UCSD-AML1 (cell line): ENCODE measurements around the gene CNTN4.
"Not testable (repeated sequence)": the region's sequence is repeated elsewhere in the genome, so short reads cannot be mapped to it uniquely, and the experiment has no call there.

Experiments used
- DNase-seq: peaks from one replicate; lab custom pipeline; 2025; ENCODE audit not compliant: unreplicated experiment; lab: John Stamatoyannopoulos, UW

The CNTN4 gene

DNA sequence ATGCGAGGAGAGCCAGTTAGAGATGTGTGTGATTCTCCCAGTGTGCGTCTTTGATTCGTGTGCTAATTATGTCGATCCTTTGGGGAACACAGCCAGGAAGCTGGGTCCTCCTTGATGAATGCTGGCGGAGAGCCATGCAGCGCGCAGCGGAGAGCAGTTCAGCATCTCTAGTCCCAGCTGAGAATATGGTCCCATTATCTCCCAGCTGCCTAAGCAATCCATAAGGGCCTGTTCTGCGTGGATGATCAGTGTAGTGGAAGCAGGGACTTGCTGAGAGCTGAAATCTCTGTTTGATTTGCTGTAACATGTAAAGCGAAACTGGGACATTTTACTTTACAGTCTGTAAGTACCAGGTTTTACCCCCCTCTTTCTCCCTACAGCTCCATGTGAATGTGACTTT lies 412.7 kb downstream of the CNTN4 start:
- no peak for DNase-seq

GRCh38 chr3:2512881-2513280 lies 414.2 kb downstream of the CNTN4 start:
- DNase-seq: no peak

DNA sequence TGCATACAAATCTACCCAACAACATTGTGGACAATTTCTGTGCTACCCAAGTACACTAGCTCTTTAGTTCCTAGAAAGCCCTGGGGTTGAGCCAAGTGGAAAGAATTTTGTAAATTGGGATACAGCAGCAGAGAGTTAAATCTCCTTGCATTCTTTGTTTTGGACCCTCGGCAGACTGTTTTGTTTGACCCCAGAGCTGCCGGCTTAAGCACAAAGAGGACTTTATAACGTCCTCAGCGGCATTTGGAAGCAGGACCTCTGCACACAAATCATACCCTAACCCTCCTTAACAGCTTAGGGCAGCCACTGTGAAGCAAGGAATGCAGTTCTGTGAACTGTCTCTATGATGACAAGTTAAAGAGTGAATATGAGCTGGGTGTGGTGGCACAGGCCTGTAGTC lies 415.3 kb downstream of the CNTN4 start:
- DNase-seq: no peak

GRCh38 chr3:2516762-2517441 lies 418.2 kb downstream of the CNTN4 start:
- no peak for DNase-seq

- DNase-seq: no peak
Observed at GRCh38 chr3:2517500-2518172, 419.0 kb downstream of the CNTN4 start.

DNA sequence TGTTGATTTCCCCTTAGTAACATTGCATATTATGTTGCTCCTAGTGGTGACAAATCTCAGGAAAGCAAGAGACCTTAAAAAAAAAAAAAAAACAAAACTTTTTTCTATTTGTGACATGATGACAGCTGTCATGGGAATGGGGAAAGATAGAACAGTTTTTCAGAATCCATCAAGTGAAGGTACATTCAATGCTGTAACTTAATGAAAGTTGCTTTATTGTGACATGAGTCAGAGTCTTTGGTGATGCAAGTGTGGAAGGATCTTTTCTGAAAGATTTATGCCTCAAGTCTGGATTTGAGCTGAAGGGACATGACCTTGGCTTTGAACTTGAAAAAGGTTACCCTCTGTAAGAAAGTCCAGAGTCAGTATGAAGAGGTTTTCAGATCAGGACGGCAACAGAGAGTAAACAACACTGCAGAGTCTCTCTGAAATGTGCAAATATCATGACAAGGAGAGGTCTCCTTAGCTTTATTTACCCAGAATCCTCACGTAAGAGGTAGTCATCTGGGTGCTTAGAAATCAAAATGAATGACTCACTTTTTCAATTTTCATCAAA lies 424.7 kb downstream of the CNTN4 start:
- no peak for DNase-seq

DNA sequence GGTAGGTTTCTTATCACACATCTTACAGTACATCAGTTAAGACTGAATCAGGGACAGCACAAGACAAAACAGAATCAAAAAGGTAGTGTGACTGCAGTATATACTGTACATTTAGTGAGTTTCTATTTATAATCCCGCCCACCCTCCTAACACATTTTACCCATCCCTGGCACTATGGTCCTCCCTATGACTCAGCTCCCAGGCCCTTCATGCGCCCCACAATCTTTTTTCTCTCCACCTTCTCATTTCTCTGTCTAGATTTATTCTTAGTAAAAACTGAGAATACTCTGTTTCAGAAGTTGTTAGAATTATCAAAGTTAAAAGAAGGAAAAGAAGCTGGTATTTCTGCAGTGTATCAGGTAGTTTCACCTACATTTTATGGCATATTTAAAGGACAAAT lies 427.3 kb downstream of the CNTN4 start:
- no peak for DNase-seq

GRCh38 chr3:2526926-2527325 lies 428.3 kb downstream of the CNTN4 start:
- DNase-seq: no peak

DNA sequence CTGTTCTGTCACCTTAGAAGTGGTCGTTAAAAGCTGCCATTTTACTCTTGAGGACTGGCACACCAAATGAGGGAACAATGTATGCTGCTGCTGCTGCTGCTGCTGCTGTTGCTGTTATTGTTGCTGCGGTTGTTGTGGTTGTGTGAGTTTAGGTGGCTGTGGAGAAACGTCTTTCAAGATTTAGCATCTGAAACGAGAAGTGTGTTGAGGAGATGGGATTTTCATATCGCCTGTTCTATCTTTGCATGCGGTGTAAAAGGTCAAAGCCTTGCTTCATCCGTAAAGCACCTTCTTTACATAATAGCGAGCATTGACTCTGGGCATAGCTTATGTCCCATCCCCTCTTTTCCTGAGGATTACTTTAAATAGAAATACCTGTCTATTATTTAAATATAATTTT lies 428.7 kb downstream of the CNTN4 start:
- not testable (repeated sequence) for DNase-seq

- DNase-seq: not testable (repeated sequence)
Observed at GRCh38 chr3:2534767-2535166, 436.1 kb downstream of the CNTN4 start.

DNA sequence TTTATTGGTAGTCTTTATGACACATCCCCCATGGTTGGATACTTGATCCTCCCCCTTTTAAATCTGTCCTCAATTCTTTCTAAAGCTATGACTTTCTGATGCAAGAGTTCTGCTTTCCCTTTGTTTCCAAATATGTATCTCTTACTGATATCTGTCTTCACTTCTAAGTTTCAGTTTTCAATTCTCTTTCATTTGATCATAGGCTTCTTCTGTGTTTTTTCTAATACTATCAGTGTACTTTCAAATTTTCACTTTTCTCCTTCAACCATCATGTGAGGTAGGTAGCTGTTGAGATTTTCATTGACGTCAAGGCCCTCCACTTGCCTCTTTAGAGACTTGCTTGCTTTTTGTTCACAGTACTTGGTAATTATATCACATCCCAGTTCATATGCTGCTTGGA lies 436.5 kb downstream of the CNTN4 start:
- DNase-seq: no peak

DNA sequence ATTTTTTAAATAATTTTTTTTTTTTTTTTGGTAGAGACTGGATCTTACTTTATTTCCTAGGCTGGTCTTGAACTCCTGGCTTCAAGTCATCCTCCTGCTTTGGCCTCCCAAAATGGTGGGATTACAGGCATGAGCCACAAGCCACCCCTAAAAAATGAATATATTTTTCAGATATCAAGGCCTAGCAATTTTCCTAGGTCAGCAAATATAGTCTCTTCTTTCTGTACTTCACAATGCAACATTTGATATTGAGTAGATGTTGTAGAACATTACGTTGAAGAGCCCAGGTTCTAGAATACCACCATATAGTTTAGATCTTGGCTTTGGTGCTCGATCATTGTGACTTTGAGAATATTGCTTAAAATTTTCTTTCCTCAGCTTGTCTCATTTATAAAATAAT lies 437.9 kb downstream of the CNTN4 start:
- DNase-seq: no peak

GRCh38 chr3:2540115-2540514 lies 441.4 kb downstream of the CNTN4 start:
- no peak for DNase-seq

DNA sequence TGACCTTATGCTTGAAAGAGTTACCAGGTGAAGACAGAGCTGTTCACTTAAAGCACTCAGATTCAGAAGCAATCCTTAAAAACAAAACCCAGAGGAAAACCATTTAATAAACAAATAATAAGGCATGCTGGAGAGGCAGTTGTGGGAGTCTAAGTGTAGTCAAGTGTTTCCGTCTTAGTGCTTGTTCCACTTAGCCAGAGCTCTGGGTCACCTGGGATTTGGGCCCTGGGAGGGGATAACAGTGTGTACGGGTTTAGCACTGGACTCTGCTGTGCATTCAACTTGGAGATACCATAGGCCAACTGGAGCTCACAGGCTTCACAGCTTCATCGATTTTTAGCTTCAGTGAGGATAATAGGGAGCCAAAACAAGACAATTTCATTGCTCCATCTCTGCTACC lies 444.6 kb downstream of the CNTN4 start:
- DNase-seq: no peak

- no peak for DNase-seq
Observed at GRCh38 chr3:2544212-2544611, 445.5 kb downstream of the CNTN4 start.

GRCh38 chr3:2544718-2545117 lies 446.1 kb downstream of the CNTN4 start:
- DNase-seq: no peak

- no peak for DNase-seq
Observed at GRCh38 chr3:2547049-2547448, 448.4 kb downstream of the CNTN4 start.

DNA sequence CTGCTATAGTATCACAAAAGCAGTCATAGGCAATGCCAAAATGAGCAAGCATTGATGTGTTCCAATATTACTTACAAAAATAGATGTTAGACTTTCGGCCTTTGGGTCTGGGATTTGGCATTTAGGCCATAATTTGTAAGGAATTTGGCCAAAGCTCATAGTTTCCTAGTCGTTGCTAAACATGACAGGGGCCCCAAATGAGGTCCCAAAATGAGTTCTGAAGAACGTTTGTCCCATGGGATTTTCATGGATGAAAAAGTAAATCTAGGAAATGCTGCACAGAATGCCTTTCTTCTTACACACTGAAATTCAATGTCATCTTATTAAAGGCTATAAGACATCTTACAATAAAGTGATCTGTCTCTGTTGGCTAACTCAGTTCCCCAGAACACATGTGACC lies 456.0 kb downstream of the CNTN4 start:
- DNase-seq: no peak

DNA sequence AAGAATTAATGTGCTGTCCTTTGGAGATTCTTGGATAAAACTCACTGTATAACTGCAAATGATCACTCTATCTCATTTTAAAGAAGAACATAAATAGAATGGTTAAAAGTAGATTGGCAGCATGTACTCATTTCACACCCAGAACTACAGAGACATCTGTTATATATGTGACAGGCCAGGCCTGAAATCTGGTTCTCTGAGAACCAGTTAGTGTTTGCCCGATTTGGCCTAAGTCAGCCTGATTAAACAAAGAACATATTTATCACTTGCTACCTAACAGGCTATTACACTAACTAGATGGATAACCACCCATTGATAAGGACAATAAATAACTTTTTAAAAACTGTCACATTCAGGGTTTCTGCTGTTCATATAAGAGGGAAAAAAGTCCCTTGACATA lies 460.1 kb downstream of the CNTN4 start:
- no peak for DNase-seq

DNA sequence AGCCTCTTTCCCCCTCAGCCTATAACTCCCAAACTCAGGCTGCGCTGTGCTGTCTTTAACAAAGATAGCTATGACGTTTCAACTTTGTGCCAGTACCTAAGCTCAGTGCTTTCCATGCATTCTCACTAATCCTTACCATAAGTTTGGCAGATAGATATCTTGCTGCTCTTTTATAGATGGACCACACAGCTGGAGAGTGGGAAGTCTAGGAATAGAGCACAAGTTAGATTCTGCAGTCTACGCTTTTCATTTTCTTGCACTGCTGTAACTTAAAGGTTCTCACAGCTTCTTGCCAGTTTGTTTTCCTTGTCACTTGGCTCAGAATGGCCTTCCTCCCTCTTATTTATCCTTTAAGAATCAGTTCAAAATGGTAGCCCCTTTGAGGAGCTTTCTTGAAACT lies 468.8 kb downstream of the CNTN4 start:
- no peak for DNase-seq

DNA sequence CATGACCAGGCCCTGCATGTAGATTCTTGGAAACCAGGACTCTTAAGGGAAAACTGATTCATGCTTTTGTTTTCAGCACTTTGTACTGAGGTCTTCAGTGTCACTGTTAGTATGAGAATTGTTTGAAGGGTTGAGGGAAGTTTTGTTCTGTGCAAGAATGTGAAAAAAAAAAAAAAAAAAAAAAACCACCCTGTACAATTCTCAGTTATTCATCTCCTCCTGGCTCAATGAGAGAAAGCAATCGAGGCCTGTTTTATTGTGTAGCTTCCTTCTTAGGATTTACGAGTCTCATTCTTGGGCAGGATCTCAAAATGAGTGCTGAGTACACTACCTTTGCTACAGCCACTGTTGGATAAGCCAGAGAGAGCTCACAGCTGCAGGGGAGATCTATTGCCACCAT lies 469.5 kb downstream of the CNTN4 start:
- DNase-seq: no peak

DNA sequence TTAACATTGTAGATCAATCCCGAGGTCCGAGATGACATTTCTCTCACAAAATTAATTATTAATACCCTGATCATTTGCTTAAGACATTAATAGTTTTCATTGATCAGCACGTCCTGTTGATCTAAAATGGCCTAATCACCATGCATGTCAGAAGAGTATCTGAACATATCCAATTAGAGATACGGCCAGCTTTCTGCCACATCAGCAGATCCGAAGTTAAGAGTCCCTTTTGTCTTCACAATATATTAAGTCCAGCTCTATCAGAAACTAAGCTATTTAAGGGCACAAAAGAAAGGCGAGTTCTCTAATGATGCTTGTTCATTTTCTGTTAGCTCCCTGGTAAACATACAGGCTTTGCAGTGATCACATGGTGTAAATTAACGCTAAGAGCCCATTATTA lies 470.3 kb downstream of the CNTN4 start:
- no peak for DNase-seq

DNA sequence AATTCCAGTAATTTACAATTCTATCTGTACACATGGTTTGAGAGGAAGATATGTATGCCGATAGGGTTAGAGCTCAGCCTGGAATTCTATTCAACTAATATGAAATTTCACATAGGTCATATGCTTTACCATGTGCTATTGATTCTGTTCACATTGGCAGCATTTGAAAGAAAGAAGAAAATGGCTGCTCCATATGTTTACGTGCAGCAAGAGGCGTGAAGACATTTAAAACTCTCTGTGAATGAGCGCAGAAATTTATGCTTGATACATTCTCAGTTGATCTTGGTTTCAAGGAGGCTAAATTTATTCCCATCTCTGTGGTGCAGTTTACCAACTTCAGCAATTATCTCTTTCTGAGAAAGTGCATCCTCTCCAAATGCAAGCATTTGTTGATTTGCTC lies 478.9 kb downstream of the CNTN4 start:
- no peak for DNase-seq
